Activated T-helper 1 cell treated with Interleukin-2 at 50 U/mL for 16 hours (primary cell): ENCODE data around the gene PGA3.
"Not testable (repeated sequence)": the region's sequence is repeated elsewhere in the genome, so short reads cannot be mapped to it uniquely, and the experiment has no call there.

Experiments
- DNase-seq: peaks from one replicate; pipeline ENCODE4 v3.0.0-alpha.2; 2020; ENCODE audit warnings: low read depth

The PGA3 gene

DNA sequence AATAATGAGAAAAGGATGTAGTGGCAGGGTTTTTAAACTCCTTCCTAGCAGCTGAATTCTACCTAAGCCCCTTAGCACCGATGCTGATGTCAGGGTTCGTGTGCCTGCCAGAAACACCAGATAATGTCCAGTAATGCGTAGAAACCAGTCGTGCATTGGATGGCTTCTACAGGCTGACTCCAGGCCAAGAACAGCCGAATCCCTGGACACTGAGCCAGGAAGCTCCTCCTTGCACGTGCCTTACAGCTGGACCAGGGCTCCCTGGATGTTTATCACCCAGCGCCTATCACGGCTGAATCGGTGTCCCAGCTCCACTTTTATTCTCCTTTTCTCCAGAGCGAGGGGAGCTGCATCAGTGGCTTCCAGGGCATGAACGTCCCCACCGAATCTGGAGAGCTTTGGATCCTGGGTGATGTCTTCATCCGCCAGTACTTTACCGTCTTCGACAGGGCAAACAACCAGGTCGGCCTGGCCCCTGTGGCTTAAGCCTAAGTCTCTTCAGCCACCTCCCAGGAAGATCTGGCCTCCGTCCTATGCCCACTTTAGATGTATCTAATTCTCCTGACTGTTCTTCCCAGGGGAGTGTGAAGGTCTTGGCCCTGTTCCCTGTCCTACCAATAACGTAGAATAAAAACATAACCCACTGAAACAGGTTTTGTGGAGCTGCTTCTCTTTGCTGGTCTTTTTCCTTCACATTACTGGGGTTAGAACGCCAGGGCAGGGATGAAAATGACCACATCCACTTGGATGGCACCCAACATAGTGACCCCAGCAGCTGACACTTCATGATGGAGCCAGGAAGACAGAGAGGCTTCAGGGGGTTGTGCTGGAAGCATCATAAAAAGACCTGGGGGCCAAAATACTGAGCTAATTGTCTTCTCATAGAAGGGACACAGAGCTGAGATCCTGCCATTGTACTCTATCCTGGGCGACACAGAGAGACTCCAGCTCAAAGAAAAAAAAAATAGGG lies 47.8 kb downstream of the PGA3 start:
- DNase-seq: not testable (repeated sequence)

DNA sequence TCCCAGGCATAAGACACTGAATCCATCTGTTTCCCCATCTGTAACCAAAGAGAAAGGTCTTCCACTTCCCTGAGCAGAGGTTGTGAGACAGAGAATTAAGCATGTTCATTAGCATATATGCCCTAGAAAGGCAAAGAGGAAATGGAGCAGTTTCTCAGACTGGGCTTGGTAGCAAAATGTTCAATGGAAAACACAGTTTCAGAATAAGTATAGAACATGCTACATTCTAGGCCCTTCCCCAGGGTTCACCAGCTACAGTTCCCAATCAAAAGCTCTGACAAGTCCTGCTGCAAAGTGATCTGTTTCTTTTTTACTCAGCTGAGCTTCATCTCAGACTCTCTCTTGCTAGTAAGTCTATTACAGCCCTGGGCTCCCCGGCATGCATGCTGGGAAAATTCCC lies 49.0 kb downstream of the PGA3 start:
- not testable (repeated sequence) for DNase-seq

DNA sequence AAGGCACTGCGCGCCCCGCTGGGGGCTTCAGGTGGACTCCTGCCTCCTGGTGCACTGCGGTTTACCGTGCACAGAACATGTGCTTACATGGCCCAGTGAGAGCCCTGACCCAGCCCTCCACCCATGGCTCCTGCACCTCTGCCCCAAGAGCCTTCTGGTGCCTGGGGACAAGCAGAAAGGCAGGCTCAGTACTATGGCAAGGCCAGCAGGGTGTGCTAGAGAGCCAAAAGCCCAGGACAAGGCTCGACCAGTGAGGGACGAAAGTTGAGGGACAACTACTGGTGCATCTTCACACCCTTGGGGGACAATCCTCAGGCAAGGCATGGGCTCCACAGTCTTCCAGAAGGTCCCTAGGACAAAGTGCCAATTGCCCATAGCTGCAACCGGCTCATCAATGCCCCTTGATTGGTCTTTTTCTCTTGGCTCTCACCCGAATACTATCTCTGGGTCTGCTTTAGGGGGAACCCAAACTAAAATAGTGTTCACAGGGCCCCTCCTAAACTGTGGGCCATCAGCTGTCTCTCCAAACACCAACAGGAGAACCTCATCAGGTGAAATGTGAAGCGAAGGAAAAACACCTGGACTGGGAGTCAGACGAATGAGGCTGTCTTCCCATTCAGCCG lies 51.2 kb downstream of the PGA3 start:
- DNase-seq: peak; percentile 23

DNA sequence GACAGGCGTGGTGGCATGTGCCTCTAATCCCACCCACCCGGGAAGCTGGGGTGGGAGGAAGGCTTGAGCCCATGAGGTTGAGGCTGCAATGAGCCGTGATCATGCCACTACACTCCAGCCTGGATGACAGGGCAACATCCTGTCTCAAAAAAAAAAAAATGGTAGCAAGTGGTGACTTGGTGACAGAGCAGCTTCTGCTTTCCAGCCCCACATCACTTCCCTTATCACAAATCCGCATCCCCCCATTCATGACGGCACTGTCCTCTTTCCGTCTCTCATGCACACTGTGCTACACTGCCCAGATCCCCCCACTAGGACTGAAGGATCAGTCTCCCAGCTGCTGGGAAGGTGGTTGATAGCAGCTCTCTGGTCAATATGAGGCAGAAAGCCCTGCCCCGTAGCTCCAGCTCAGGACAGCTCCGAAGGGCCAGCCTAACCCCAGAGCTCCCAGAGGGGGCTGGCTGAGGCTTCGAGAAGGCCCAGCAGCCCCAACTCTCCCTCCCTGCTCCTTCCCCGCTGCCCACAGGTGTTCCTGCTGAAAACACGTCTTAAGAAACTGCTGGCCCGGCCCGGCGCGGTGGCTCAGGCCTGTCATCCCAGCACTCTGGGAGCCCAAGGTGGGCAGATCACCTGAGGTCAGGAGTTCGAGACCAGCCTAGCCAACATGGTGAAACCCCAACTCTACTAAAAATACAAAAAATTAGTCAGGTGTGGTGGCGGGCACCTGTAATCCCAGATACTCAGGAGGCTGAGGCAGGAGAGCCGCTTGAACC lies 53.6 kb downstream of the PGA3 start:
- no peak for DNase-seq

DNA sequence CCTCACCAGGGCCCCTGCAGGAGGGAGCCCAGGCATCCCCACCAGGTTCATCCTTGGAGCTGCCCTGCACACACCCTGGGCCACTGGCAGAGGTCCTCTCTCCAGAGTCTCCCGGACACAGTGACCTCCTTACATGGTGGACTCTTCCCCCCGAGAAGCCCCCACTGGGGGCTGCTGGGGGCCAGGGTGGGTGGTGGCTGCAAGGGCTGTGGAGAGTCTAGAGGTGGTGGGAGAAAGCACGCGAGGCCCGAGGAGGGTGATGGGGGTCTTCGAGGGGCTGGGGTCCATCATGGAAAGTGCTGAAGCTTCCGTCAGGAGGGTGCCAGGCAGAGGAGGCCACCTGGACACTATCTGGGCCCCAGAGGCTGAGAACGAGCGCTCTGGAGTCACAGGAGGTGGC lies 55.2 kb downstream of the PGA3 start:
- no peak for DNase-seq

DNA sequence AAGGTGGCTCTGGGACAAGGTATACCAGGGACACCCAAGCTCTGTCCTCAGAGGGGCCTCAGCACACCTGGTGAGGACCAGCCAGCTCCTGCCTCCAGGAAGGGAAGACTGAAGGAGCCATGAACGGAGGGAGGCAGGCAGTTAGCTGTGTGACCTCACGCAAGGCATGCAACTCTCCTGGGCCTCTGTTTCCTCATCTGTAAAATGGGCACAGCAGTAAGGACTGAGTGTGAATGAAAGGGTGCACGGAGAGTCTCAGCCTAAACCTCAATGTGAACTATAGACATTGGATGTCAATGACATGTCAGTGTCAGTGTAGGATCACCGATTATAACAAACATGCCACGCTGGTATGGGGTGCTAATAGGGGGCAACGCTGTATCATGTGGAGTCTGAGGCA lies 56.0 kb downstream of the PGA3 start:
- DNase-seq: no peak
